Measurements from ENCODE around the gene IL10.
"Not testable (repeated sequence)": the region's sequence is repeated elsewhere in the genome, so short reads cannot be mapped to it uniquely, and the experiment has no call there.

IL10 gene

DNA sequence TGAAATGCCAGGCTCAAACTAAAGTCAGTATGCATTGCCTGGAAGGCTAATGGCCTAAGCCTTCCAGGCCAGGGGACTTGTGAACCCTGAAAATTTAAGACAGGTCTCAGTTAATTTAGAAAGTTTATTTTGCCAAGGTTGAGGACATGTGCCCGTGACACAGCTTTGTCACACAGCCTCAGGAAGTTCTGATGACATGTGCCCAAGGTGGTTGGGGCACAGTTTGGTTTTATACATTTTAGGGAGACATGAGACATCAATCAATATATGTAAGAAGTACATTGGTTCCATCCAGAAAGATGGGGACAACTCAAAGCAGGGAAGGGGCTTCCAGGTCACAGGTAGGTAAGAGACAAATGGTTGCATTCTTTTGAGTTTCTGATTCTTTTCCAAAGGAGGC is 6.5 kb downstream of the IL10 start:
- DNase-seq (ENCODE audit: low read depth in 2 of 2): not testable (repeated sequence)

DNA sequence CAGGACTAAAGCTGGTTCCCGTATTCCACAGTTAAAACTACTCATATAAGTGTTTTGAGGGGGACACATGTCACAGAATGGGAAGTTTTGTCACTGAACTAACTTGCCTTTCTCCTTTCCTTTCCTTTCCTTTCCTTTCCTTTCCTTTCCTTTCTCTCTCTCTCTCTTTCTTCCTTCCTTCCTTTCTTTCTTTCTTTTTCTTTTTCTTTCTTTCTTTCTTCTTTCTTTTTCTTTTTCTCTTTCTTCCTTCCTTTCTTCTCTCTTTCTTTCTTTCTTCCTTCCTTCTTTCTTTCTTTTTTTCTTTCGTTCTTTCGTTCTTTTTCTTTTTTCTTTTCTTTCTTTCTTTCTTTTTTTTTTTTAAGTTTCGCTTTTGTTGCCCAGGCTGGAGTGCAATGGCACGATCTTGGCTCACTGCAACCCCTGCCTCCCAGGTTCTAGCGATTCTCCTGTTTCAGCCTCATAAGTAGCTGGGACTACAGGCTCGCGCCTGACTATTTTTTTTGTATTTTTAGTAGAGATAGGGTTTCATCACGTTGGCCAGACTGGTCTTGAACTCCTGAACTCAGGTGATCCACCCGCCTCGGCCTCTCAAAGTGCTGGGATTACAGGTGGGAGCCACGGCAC is 9.4 kb downstream of the IL10 start:
- DNase-seq (ENCODE audit: low read depth in 2 of 2): not testable (repeated sequence)

GRCh38 chr1:206761159-206761768 is 11.0 kb downstream of the IL10 start:
- DNase-seq (ENCODE audit: low read depth in 2 of 2): no peak

GRCh38 chr1:206760590-206760989 is 11.7 kb downstream of the IL10 start:
- no peak for DNase-seq (ENCODE audit: low read depth in 2 of 2)

DNA sequence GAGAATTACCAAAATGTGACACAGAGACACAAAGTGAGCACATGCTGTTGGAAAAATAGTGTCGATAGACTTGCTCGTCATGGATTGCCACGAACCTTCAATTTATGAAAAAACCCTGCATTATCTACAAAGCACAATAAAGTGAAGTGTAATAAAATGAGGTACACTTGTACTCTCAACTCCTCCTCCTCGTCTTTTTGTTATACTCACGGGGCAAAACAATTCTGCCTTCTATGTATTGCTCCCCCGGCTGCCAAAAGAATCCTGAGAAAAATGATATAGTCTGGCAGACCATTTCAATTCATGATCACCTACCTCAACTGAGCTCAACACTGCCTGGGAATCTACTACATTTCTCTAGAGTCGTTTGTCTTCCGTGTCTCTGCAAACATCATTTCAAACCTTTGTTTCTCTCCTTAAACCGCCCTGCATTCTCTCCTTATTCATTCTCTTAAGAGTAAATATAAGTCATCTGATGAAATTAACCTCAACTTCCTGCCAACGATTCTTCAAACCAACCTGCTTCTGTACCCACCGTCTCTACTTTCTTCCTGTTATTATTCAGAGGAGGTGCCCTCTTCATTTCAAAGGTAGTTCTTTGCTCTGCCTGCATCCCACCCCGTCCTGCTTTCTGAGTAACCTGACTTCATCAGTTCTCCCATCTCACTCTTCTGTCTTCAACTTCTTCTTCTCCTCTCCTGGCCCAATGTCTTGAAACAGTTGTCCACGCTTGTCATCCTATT is 14.6 kb downstream of the IL10 start:
- DNase-seq (ENCODE audit: low read depth in 2 of 2): no peak

GRCh38 chr1:206754011-206754410 is 18.3 kb downstream of the IL10 start:
- DNase-seq (ENCODE audit: low read depth in 2 of 2): no peak

GRCh38 chr1:206753141-206753540 is 19.2 kb downstream of the IL10 start:
- DNase-seq (ENCODE audit: low read depth in 2 of 2): no peak

DNA sequence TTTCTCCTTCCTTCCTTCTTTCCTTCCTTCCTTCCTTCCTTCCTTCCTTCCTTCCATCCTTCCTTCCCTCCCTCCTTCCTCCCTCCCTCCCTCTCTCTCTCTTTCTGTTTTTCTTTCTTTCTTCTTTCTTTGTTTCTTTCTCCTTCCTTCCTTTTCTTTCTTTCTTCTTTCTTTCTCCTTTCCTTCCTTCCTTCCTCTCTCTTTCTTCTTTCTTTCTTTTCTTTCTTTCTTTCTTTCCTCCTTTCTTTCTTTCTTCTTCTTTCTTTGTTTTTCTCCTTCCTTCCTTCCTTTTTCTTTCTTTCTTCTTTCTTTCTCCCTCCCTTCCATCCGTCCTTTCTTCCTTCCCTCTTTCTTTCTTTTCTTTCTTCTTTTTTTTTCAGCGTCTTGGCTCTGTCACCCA is 19.8 kb downstream of the IL10 start:
- DNase-seq (ENCODE audit: low read depth in 2 of 2): no peak

GRCh38 chr1:206751891-206752290 is 20.4 kb downstream of the IL10 start:
- DNase-seq (ENCODE audit: low read depth in 2 of 2): no peak

GRCh38 chr1:206748348-206749030 is 23.8 kb downstream of the IL10 start:
- DNase-seq (ENCODE audit: low read depth in 2 of 2): no peak

- DNase-seq (ENCODE audit: low read depth in 2 of 2): no peak
Measured at GRCh38 chr1:206745301-206745700, 27.0 kb downstream of the IL10 start.

DNA sequence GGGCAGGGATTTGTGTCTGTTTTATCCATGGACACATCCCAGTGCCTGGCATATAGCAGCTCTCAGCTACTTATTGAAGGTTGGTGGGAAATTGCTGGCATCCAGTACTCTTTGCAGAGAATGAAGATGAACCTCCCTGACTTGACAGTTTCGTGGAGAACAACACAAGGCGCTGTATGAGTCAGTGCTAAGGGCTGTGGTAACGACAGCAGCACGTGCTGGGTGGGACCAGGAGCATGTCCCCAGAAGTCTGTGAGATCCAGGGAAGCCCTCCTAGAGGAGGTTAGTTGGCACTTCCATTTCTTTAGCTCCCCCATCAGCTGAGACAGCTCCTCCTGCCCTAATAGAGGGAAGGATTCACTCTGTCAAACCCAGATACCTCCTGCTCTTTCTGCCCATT is 27.6 kb downstream of the IL10 start:
- DNase-seq (ENCODE audit: low read depth in 2 of 2): no peak

- no peak for DNase-seq (ENCODE audit: low read depth in 2 of 2)
Measured at GRCh38 chr1:206742719-206743383, 29.4 kb downstream of the IL10 start.

DNA sequence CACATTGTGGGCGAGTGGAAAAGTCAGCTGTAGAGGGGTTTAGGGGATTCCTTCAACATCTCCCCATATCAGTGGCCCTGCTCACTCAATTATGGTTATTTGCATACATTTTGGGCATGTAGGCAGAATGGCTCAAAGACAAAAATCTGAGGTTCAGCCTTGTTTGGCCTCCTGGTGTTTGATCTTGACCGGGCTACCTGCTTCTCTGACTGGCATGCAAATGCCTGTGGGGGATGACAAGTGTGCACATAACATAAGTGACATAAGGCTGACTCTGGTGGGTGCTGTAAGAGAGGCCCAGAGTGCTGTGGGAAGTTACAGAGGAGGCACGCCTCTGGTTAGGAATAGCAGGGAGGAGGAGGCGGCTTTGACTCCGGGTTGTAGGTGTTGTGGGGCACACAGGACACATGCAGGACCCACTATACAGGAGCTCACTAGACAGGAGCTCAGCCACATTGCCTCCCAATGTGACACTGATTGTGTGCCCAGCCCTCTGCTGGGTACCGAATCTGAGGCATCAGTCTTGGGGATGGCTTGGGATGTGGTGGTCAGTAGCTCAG is 31.1 kb downstream of the IL10 start:
- DNase-seq (ENCODE audit: low read depth in 2 of 2): no peak

GRCh38 chr1:206739411-206740076 is 32.8 kb downstream of the IL10 start:
- DNase-seq (ENCODE audit: low read depth in 2 of 2): no peak

DNA sequence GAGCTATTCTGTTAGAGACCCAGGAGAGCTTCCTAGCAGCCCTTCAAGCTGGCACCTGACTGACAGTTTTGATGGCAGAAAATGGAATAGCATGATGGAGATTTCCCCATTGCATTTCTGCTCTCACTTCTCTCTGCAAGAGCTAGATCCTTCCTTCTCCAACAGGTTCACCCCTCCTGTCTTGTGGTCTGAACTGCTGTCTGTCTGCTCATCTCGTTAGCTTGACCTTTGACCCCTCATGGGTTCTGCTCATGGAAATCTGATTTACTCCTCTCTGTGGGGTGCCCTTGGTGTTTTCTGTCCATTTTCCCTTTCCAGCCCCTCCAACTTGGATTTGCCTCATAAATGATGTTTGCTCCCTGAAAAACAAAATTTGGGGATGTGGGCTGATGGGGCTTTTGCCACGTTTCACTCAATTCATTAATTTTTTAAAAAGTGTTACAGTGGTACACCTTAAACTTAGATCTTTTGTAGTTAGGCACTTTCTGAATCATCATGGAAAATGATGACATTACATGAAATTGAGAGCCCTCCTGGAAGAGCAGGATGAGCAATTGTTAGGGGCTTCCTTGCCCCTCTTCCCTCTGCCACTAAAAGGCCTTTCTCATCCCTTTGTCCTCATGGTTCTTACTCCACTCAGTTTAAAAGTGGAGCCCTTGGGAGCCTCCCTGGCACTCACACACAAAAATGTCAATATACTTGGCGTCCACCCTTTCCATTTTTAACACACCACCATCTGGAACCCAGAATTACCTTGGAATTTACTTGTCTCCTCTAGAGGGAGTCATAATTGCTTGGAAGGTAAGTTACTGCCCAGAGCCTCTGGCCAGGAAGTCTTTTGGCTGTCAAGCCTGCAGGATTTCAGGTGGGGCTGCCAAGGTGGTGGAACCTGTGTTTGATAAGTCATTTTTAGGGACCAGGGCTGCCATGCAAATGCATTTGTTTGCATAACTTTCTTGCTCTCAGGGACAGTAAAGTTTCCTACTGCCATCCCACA is 33.6 kb downstream of the IL10 start:
- DNase-seq (ENCODE audit: low read depth in 2 of 2): no peak

- DNase-seq (ENCODE audit: low read depth in 2 of 2): no peak
Measured at GRCh38 chr1:206737729-206738201, 34.5 kb downstream of the IL10 start.

DNA sequence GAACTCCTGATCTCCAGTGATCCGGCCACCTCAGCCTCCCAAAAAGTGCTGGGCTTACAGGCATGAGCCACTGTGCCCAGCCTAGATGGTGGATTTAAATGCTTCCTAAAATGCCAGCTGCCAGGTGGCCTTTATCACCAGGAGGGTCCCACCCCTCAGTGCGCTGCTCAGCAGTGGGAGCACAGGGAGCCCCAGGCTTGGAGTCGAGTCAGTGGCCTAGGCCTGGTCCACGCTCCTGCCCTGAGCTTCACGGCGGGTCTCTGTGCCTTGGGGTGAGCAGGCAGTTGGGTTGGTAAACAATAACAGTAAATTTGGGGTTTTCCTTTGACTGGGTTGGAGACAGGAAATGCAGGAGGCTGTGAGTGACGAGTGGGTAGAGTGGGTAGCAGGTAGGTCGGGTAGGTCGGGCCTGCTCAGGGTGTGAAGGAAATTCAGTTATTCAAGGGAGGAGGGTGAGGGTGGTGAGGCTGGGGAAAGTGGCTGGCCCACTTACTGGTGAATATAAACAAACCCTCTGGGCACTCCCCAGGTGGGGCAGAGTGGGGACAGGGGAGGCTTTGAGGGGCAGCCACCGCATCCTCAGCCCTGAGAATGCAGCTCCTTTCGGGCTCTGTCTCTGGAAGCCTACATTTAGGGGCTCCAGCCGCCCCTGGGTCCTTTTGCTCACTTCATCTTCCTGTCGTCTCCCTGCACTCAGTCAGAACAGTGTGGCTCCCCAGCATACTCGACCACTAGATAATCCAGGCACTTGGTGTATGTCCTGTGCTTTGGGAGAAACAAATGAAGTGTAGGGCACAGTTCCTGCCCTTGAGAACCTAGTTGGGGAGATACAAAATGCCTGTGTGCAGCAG is 35.2 kb downstream of the IL10 start:
- DNase-seq (ENCODE audit: low read depth in 2 of 2): no peak

DNA sequence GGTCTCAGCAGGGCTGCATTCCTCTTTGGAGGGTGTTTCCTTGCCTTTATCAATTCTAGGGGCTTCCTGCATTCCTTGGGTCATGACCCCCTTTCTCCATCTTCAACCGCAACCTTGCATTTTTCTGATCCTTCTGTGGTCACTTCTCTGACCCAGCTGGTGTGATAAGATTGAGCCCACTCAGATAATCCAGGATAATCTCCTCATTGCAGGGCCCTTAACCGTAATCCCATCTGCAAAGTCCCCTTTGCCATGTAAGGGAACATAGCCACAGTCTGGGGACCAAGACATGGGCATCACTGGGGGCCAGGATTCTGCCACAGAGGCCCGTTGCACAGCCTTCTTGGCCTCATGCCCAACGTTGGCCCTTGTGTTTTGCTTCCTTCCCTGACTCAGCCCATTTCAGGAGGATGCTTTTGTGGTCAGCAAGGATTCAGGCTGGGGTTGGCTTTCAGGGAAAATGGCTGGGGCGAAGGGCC is 36.7 kb downstream of the IL10 start:
- DNase-seq (ENCODE audit: low read depth in 2 of 2): no peak
